ENCODE data around the gene GAS2L3.
A peak's percentile ranks its signal among the peaks of the same experiment; 100 is the strongest.
"Not testable (repeated sequence)": the region's sequence is repeated elsewhere in the genome, so short reads cannot be mapped to it uniquely, and the experiment has no call there.

The GAS2L3 gene

DNA sequence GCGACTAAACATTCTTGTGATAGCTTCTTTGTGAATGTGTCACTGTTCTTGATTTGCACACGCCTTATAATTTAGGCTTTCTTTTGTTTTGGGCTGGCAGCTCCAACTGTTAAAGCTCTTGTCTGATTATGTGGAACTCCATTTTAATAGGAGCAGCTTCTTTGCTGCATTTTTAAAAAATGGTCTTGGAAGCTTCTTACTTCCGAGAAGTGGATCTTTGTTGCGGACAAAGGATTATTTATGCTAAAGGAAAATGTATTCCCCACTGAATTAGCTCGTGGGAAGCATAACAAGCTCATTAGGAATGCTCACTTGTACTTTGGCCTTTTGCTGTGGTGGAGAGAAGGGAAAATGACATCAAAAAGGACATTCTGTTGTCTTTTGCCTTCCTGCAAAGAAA, 20.0 kb downstream of the GAS2L3 start:
- DNase-seq (ENCODE audit: low read depth): no peak
- TF ChIP-seq, protein P1, sequence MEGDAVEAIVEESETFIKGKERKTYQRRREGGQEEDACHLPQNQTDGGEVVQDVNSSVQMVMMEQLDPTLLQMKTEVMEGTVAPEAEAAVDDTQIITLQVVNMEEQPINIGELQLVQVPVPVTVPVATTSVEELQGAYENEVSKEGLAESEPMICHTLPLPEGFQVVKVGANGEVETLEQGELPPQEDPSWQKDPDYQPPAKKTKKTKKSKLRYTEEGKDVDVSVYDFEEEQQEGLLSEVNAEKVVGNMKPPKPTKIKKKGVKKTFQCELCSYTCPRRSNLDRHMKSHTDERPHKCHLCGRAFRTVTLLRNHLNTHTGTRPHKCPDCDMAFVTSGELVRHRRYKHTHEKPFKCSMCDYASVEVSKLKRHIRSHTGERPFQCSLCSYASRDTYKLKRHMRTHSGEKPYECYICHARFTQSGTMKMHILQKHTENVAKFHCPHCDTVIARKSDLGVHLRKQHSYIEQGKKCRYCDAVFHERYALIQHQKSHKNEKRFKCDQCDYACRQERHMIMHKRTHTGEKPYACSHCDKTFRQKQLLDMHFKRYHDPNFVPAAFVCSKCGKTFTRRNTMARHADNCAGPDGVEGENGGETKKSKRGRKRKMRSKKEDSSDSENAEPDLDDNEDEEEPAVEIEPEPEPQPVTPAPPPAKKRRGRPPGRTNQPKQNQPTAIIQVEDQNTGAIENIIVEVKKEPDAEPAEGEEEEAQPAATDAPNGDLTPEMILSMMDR (IDR thresholded peaks at IDR 0.05; ENCODE audit: control insufficient read depth, extremely low read depth, insufficient read depth): no peak
- H3K4me3 ChIP-seq (ENCODE audit: low read depth, low read length): no peak overlapping the region

DNA sequence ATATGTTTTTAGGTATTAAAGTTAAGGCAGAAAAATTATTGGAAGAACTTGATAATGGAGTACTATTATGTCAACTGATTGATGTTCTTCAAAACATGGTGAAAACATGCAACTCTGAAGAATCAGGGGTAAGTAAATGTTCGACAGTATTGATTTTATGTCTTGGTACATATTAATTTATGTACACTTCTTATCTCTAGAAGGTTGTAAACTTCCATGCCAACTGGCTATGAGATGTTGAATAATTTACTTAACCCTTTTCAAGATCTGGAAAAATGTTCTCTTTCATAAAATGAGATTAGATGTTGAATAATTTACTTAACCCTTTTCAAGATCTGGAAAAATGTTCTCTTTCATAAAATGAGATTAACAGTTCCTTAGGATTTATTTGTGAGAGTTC, 28.1 kb downstream of the GAS2L3 start:
- TF ChIP-seq, protein P1 (IDR thresholded peaks at IDR 0.05; ENCODE audit: control insufficient read depth, extremely low read depth, insufficient read depth): no peak
- peak; percentile 90 for DNase-seq (ENCODE audit: low read depth)
- H3K4me3 ChIP-seq (ENCODE audit: low read depth, low read length): no peak overlapping the region

- H3K4me3 ChIP-seq (ENCODE audit: low read depth, low read length); DNase-seq (ENCODE audit: low read depth): not testable (repeated sequence)
Measured at GRCh38 chr12:100602997-100603396, 29.5 kb downstream of the GAS2L3 start.

GRCh38 chr12:100608776-100609175, 35.3 kb downstream of the GAS2L3 start:
- no peak for DNase-seq (ENCODE audit: low read depth)
- no peak overlapping the region for H3K4me3 ChIP-seq (ENCODE audit: low read depth, low read length)
- TF ChIP-seq, protein P1 (IDR thresholded peaks at IDR 0.05; ENCODE audit: control insufficient read depth, extremely low read depth, insufficient read depth): no peak

- no peak for DNase-seq (ENCODE audit: low read depth)
- TF ChIP-seq, protein P1 (IDR thresholded peaks at IDR 0.05; ENCODE audit: control insufficient read depth, extremely low read depth, insufficient read depth): no peak
- no peak overlapping the region for H3K4me3 ChIP-seq (ENCODE audit: low read depth, low read length)
Measured at GRCh38 chr12:100610666-100611430, 37.4 kb downstream of the GAS2L3 start.

- TF ChIP-seq, protein P1 (IDR thresholded peaks at IDR 0.05; ENCODE audit: control insufficient read depth, extremely low read depth, insufficient read depth): no peak
- no peak for DNase-seq (ENCODE audit: low read depth)
- H3K4me3 ChIP-seq (ENCODE audit: low read depth, low read length): no peak overlapping the region
Measured at GRCh38 chr12:100612606-100613005, 39.1 kb downstream of the GAS2L3 start.

GRCh38 chr12:100624571-100624970, 51.1 kb downstream of the GAS2L3 start:
- H3K4me3 ChIP-seq (ENCODE audit: low read depth, low read length): no peak overlapping the region
- TF ChIP-seq, protein P1 (IDR thresholded peaks at IDR 0.05; ENCODE audit: control insufficient read depth, extremely low read depth, insufficient read depth): no peak

More at GRCh38 chr12:100624571-100624970, 51.1 kb downstream of the GAS2L3 start:
- DNase-seq (ENCODE audit: low read depth): no peak

All from LNCaP clone FGC (cell line).